CD14-positive monocyte (primary cell): ENCODE data around the gene ITGA7. TPM values are rescaled to one million over a fixed set of nuclear protein-coding genes. Genes with fewer than 3 reads are reported as not detected.

Source experiments
- DNase-seq, 3 donors: peaks; one replicate each; pipeline ENCODE4 v3.0.0-alpha.2; 2011 to 2022
- H2AFZ ChIP-seq: 2 replicates; pipeline ENCODE4 v1.6.0; 2012; ENCODE audit warnings: mild to moderate bottlenecking, low read depth, low read length, inconsistent platforms; ENCODE audit not compliant: insufficient read depth, poor library complexity, severe bottlenecking
- H3K27ac ChIP-seq, 2 donors: 1 replicate in 1 of 2; 2 replicates in 1 of 2; pipeline ENCODE4 v1.5.1; 2012 to 2013; ENCODE audit warnings: low read length in 2 of 2, control low read depth in 1 of 2, inconsistent platforms in 1 of 2, low read depth in 1 of 2, mild to moderate bottlenecking in 1 of 2
- H3K27me3 ChIP-seq, 2 donors: one replicate each; pipeline versions ENCODE4 v1.6.0 to v1.6.1; 2011 to 2013; ENCODE audit warnings: low read length in 2 of 2; ENCODE audit not compliant: control insufficient read depth in 2 of 2, insufficient read depth in 2 of 2
- H3K36me3 ChIP-seq, 2 donors: replicated peaks in 1 of 2; 1 replicate in 1 of 2; 2 replicates in 1 of 2; pipeline versions ENCODE4 v1.5.1 to v1.6.1; 2012 to 2013; ENCODE audit warnings: low read length in 2 of 2, control low read depth in 1 of 2, inconsistent platforms in 1 of 2, mild to moderate bottlenecking in 1 of 2; ENCODE audit not compliant: insufficient read depth in 2 of 2, control insufficient read depth in 1 of 2
- H3K4me1 ChIP-seq, 2 donors: 1 replicate in 1 of 2; 2 replicates in 1 of 2; pipeline versions ENCODE4 v1.5.1 to v1.6.1; 2012 to 2013; ENCODE audit warnings: low read length in 2 of 2, control low read depth in 1 of 2, inconsistent platforms in 1 of 2, mild to moderate bottlenecking in 1 of 2, moderate library complexity in 1 of 2; ENCODE audit not compliant: insufficient read depth in 2 of 2, control insufficient read depth in 1 of 2
- H3K4me2 ChIP-seq: replicated peaks from 2 replicates; pipeline ENCODE3; 2012; ENCODE audit warnings: low read length, moderate library complexity, mild to moderate bottlenecking; ENCODE audit not compliant: poor library complexity, severe bottlenecking; ENCODE audit errors: extremely low read depth
- H3K4me3 ChIP-seq, 3 experiments: fragments of 200-600 bp in 1 of 3; sonication (generic) in 1 of 3; replicated peaks in 1 of 3; 1 replicate in 2 of 3; 2 replicates in 1 of 3; pipeline ENCODE4 v1.5.1; 2011 to 2013; ENCODE audit warnings: low read length in 3 of 3, mild to moderate bottlenecking in 3 of 3, control low read depth in 2 of 3, low read depth in 2 of 3, inconsistent platforms in 1 of 3, moderate library complexity in 1 of 3
- H3K79me2 ChIP-seq: 2 replicates; pipeline ENCODE4 v1.6.0; 2012; ENCODE audit warnings: mild to moderate bottlenecking, control low read depth, inconsistent platforms, low read length, moderate library complexity; ENCODE audit not compliant: insufficient read depth
- H3K9ac ChIP-seq: 2 replicates; pipeline ENCODE4 v1.6.0; 2017; ENCODE audit warnings: low read length, mild to moderate bottlenecking; ENCODE audit not compliant: insufficient read depth, poor library complexity, severe bottlenecking
- H3K9me3 ChIP-seq, 2 donors: replicated peaks in 1 of 2; 1 replicate in 1 of 2; 2 replicates in 1 of 2; pipeline versions ENCODE4 v1.5.1 to v1.6.1; 2012 to 2013; ENCODE audit warnings: low read length in 2 of 2, control low read depth in 1 of 2; ENCODE audit not compliant: control insufficient read depth in 1 of 2, insufficient read depth in 1 of 2
- H4K20me1 ChIP-seq: 2 replicates; pipeline ENCODE4 v1.6.0; 2012; ENCODE audit warnings: mild to moderate bottlenecking, low read length, control low read depth, moderate library complexity; ENCODE audit not compliant: insufficient read depth
- H3K27ac Mint-ChIP-seq, 7 donors: one replicate each; pipeline ENCODE4 v1.8.0; 2020; ENCODE audit warnings: mild to moderate bottlenecking in 7 of 7, mixed read lengths in 7 of 7, moderate library complexity in 6 of 7, inconsistent platforms in 2 of 7
- H3K27me3 Mint-ChIP-seq, 3 donors: one replicate each; pipeline ENCODE4 v1.8.0; 2021 to 2022; ENCODE audit warnings: low read depth in 3 of 3, mild to moderate bottlenecking in 3 of 3, mixed read lengths in 3 of 3, moderate library complexity in 3 of 3, inconsistent platforms in 1 of 3
- H3K36me3 Mint-ChIP-seq, 2 donors: one replicate each; pipeline ENCODE4 v1.8.0; 2020; ENCODE audit warnings: mixed read lengths in 2 of 2, inconsistent platforms in 1 of 2, mild to moderate bottlenecking in 1 of 2
- H3K4me1 Mint-ChIP-seq: one replicate; pipeline ENCODE4 v1.8.0; 2020; ENCODE audit warnings: mild to moderate bottlenecking, mixed read lengths
- H3K4me3 Mint-ChIP-seq, 2 donors: one replicate each; pipeline ENCODE4 v1.8.0; 2020; ENCODE audit warnings: mild to moderate bottlenecking in 2 of 2, mixed read lengths in 2 of 2, moderate library complexity in 1 of 2
- H3K9me3 Mint-ChIP-seq, 7 donors: one replicate each; pipeline ENCODE4 v1.8.0; 2020 to 2022; ENCODE audit warnings: mixed read lengths in 7 of 7, mild to moderate bottlenecking in 6 of 7, moderate library complexity in 6 of 7, inconsistent platforms in 2 of 7
- CTCF ChIP-seq: fragments of 200-600 bp; IDR thresholded peaks from one replicate; pipeline ENCODE4 v1.8.0; 2022; ENCODE audit warnings: antibody characterized with exemption, mild to moderate bottlenecking
- WGBS: methylation state at CpG from one replicate; pipeline ENCODE4 v1.1.5; 2013; ENCODE audit warnings: missing lambda C conversion rate; ENCODE audit not compliant: insufficient coverage; 5-methylcytosine and 5-hydroxymethylcytosine counted together
- intact Hi-C, 2 donors: fragments of 100-400 bp; cut with micrococcal nuclease; formaldehyde crosslinking; loops; one replicate each; pipeline versions ENCODE4 v1.15.0 to v1.15.1; 2023
- polyA plus RNA-seq, 3 donors: library from polyadenylated mRNA; depleted of rRNA in 1 of 3; unstranded in 2 of 3; stranded (reverse) in 1 of 3; fragments of 300-500 nt in 2 of 3; fragments of >200 nt in 1 of 3; fragmentation: Illumina TruSeq in 2 of 3; gene quantifications; 1 replicate in 2 of 3; 2 replicates in 1 of 3; pipeline ENCODE4 v1.2.3, GENCODE V29; 2012 to 2021

ITGA7 gene
- polyA plus RNA-seq, 3 donors: 0.23 to 3.3 (median 0.55) TPM

DNA sequence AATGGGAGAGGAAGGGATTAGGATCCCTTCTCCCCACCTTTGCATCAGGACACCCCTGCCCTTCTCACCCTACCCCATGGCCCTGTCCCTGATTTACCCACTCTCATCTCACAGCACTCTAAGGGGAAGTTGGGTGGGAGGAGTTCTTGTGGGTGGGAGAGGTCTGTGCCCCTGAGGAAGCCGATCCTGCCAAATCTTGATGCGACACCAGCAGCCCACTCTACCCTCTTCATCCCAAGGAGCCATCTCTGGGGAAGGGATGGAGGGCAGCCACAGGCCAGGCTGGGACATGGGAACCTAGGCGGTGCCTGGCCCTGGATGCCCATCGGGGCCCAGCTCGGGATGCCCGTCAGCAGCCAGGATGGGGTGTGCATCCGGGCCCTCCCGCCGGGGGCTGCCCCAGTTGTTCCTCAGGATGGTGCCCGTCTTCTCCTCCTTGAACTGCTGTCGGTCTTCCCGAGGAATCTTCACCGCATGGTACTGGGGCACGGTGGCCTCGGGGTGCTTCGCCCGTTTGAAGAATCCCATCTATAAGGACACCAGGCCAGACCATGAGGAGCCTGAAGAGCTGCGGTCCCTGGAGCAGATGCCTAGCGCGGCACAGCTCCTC is 22.8 kb downstream of the ITGA7 start:
- Mint-ChIP-seq H3K4me1 (peaks cover 32% of the 10 kb centered on the region), H3K4me3 (no peak overlapping the region), H3K27ac (no peak overlapping the region), H3K36me3 (peaks cover 5% of the 10 kb centered on the region in 2 donors), H3K27me3 (peaks cover 4 to 7% (median 6%) of the 10 kb centered on the region in 3 donors), H3K9me3 (no peaks in the 10 kb centered on the region)
- Histone ChIP-seq H2AFZ (no peak overlapping the region), H4K20me1 (no peaks in the 10 kb centered on the region), H3K79me2 (no peaks in the 10 kb centered on the region), H3K9ac (no peak overlapping the region), H3K36me3 (no peaks in the 10 kb centered on the region), H3K4me3 (no peak overlapping the region), H3K27ac (no peak overlapping the region), H3K9me3 (no peaks in the 10 kb centered on the region), H3K4me2 (no peak overlapping the region), H3K27me3 (no peaks in the 10 kb centered on the region), H3K4me1 (peaks cover 15 to 23% of the 10 kb centered on the region in 2 donors)
- 98% methylated on average over 15 of the region's 20 CpGs for whole genome bisulfite sequencing
- no peak for DNase-seq
- intact Hi-C loops: loop anchor here in 1 of 2 donors (5.0 kb wide), 1 partner anchor 32 kb away; the partner anchor contains the start of gene BLOC1S1
- no peak for TF ChIP-seq CTCF

GRCh38 chr12:55683676-55684075 is 24.0 kb downstream of the ITGA7 start:
- H3K4me3 Mint-ChIP-seq: no peak overlapping the region
- intact Hi-C loops: loop anchor here in 1 of 2 donors (5.0 kb wide), 1 partner anchor 34 kb away; the partner anchor contains the start of gene BLOC1S1
- no peak for DNase-seq
- H3K79me2 ChIP-seq: no peaks in the 10 kb centered on the region
- H3K9ac ChIP-seq: no peak overlapping the region
- H3K27ac Mint-ChIP-seq: no peak overlapping the region
- H4K20me1 ChIP-seq: no peaks in the 10 kb centered on the region
- WGBS: 95% methylated on average over 6 of the region's 7 CpGs
- no peak overlapping the region for H3K4me3 ChIP-seq
- no peaks in the 10 kb centered on the region for H3K36me3 ChIP-seq
- peaks cover 4 to 7% (median 6%) of the 10 kb centered on the region in 3 donors for H3K27me3 Mint-ChIP-seq
- H3K27ac ChIP-seq: no peak overlapping the region
- H3K4me1 ChIP-seq: peaks cover 15 to 23% of the 10 kb centered on the region in 2 donors
- no peak overlapping the region for H3K4me2 ChIP-seq
- peaks cover 32% of the 10 kb centered on the region for H3K4me1 Mint-ChIP-seq
- H2AFZ ChIP-seq: no peak overlapping the region
- no peaks in the 10 kb centered on the region for H3K9me3 Mint-ChIP-seq
- H3K9me3 ChIP-seq: no peaks in the 10 kb centered on the region
- peaks cover 5% of the 10 kb centered on the region in 2 donors for H3K36me3 Mint-ChIP-seq
- TF ChIP-seq CTCF: no peak
- no peaks in the 10 kb centered on the region for H3K27me3 ChIP-seq
